ENCODE data around the gene TARS1. TPM values are rescaled to one million over a fixed set of nuclear protein-coding genes. Genes with fewer than 3 reads are reported as not detected.

The TARS1 gene
- total RNA-seq, 1 experiment from 2014 or later: 584 TPM

GRCh38 chr5:33422191-33422590 is 18.6 kb upstream of the TARS1 start:
- no peak overlapping the region for H3K4me2 ChIP-seq
- H2AFZ ChIP-seq: peak overlapping the region; percentile 26; the same call in 1 of the 2 replicates
- no TSS peak for BruUV-seq (replicated peaks)
- no peak overlapping the region for H3K4me3 ChIP-seq
- intact Hi-C loops (cut with micrococcal nuclease; ENCODE audit: unreplicated experiment): loop anchor here (2.0 to 5.0 kb wide), 5 partner anchors 241 to 1840 kb away; no protein-coding TSS in a partner anchor
- H3K4me1 ChIP-seq (replicated peaks; ENCODE audit: insufficient read depth): no peaks in the 10 kb centered on the region
- no peak for DNase-seq
- TF ChIP-seq EZH2 (IDR thresholded peaks at IDR 0.05; ENCODE audit: low read depth): no peak
- TF ChIP-seq, protein P1, sequence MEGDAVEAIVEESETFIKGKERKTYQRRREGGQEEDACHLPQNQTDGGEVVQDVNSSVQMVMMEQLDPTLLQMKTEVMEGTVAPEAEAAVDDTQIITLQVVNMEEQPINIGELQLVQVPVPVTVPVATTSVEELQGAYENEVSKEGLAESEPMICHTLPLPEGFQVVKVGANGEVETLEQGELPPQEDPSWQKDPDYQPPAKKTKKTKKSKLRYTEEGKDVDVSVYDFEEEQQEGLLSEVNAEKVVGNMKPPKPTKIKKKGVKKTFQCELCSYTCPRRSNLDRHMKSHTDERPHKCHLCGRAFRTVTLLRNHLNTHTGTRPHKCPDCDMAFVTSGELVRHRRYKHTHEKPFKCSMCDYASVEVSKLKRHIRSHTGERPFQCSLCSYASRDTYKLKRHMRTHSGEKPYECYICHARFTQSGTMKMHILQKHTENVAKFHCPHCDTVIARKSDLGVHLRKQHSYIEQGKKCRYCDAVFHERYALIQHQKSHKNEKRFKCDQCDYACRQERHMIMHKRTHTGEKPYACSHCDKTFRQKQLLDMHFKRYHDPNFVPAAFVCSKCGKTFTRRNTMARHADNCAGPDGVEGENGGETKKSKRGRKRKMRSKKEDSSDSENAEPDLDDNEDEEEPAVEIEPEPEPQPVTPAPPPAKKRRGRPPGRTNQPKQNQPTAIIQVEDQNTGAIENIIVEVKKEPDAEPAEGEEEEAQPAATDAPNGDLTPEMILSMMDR (conservative IDR thresholded peaks at IDR 0.05): no peak
- H3K9me2 ChIP-seq (ENCODE audit: insufficient read depth): no peaks in the 10 kb centered on the region
- H3K9me3 ChIP-seq (ENCODE audit: insufficient read depth, low read depth): no peaks in the 10 kb centered on the region
- no peaks in the 10 kb centered on the region for H3K27me3 ChIP-seq (ENCODE audit: insufficient read depth, low read depth)
- no peaks in the 10 kb centered on the region for H3K79me2 ChIP-seq (ENCODE audit: low read depth)
- no peak overlapping the region for H3K27ac ChIP-seq
- CTCF ChIA-PET: interaction anchor here (0.6 to 0.7 kb wide), 3 partner anchors 556 to 932 kb away, joined by 3 to 5 read pairs (median 5); no protein-coding TSS in a partner anchor
- POLR2A ChIA-PET (ENCODE audit: unreplicated experiment): interaction anchor here (0.7 kb wide), 1 partner anchor 18 kb away, joined by 3 read pairs; no protein-coding TSS in a partner anchor
- H4K20me1 ChIP-seq (ENCODE audit: insufficient read depth): no peaks in the 10 kb centered on the region
- no peaks in the 10 kb centered on the region for H3K36me3 ChIP-seq (ENCODE audit: low read depth)
- H3F3A ChIP-seq (ENCODE audit: insufficient read depth, low read depth): no peaks in the 10 kb centered on the region

DNA sequence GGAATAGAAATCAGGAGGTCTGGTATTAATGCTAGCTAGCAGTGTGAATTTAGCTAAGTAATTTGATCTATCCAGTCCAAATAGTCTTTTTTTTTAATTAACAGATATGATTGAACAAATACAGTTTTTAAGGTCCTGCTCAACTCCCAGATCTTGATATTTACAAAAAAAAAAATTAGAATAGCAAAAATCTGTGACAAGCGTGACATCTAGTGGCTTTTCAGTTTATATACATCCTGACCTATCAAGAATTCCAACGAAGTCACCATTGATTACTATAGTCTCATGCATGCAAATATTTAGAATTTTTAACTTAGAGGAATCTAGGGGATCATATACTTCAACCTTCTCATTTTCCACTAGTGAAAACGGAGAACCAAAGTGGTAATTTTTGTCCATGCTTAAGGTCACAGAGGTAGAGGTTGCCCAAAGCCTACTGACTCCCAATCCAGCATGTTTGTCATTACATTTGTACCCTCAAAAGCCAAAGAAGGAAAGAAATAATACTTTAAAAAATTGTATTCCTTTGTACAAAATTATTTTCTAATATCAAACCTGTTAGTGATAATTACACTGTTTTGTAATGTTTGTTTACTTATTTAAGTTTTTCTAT is 17.6 kb upstream of the TARS1 start:
- no peak for DNase-seq
- Histone ChIP-seq H3K27ac (no peak overlapping the region), H3K4me3 (no peak overlapping the region), H3K4me1 (replicated peaks; ENCODE audit: insufficient read depth) (no peaks in the 10 kb centered on the region), H3K4me2 (no peak overlapping the region), H3K9me3 (ENCODE audit: insufficient read depth, low read depth) (no peaks in the 10 kb centered on the region), H3K27me3 (ENCODE audit: insufficient read depth, low read depth) (no peaks in the 10 kb centered on the region), H2AFZ (no peak overlapping the region), H3K9me2 (ENCODE audit: insufficient read depth) (no peaks in the 10 kb centered on the region), H3K79me2 (ENCODE audit: low read depth) (no peaks in the 10 kb centered on the region), H3K36me3 (ENCODE audit: low read depth) (no peaks in the 10 kb centered on the region), H4K20me1 (ENCODE audit: insufficient read depth) (no peaks in the 10 kb centered on the region), H3F3A (ENCODE audit: insufficient read depth, low read depth) (no peaks in the 10 kb centered on the region)
- POLR2A ChIA-PET (ENCODE audit: unreplicated experiment): no interaction called here
- no TSS peak for BruUV-seq (replicated peaks)
- intact Hi-C loops (cut with micrococcal nuclease; ENCODE audit: unreplicated experiment): loop anchor here (1.0 to 5.0 kb wide), 7 partner anchors 242 to 1841 kb away; no protein-coding TSS in a partner anchor
- no peak for TF ChIP-seq EZH2 (IDR thresholded peaks at IDR 0.05; ENCODE audit: low read depth)
- TF ChIP-seq, protein P1 (conservative IDR thresholded peaks at IDR 0.05): peak; percentile 84
- CTCF ChIA-PET: interaction anchor here (0.7 to 0.9 kb wide), 4 partner anchors 78 to 933 kb away, joined by 3 to 5 read pairs (median 4); no protein-coding TSS in a partner anchor

DNA sequence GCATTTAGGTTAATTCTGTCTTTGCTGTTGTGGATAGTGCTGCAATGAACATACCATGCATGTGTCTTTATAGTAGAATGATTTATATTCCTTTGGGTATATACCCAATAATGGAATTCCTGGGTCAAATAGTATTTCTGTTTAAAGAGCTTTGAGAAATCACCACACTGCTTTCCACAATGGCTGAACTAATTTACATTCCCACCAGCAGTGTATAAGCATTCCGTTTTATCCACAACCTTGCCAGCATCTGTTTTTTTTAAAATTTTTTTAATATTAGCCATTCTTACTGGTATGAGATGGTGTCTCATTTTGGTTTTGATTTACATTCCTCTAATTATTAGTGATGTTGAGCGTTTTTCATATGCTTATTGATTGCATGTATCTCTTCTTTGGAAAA is 15.5 kb upstream of the TARS1 start:
- H3K4me1 ChIP-seq (replicated peaks; ENCODE audit: insufficient read depth): no peaks in the 10 kb centered on the region
- ChIA-PET POLR2A (ENCODE audit: unreplicated experiment) (no interaction called here), CTCF (no interaction called here)
- H2AFZ ChIP-seq: no peak overlapping the region
- no peaks in the 10 kb centered on the region for H3F3A ChIP-seq (ENCODE audit: insufficient read depth, low read depth)
- BruUV-seq (replicated peaks): no TSS peak
- no peaks in the 10 kb centered on the region for H3K36me3 ChIP-seq (ENCODE audit: low read depth)
- H3K4me3 ChIP-seq: no peak overlapping the region
- no peak for DNase-seq
- no peaks in the 10 kb centered on the region for H3K27me3 ChIP-seq (ENCODE audit: insufficient read depth, low read depth)
- no peaks in the 10 kb centered on the region for H3K9me3 ChIP-seq (ENCODE audit: insufficient read depth, low read depth)
- H3K79me2 ChIP-seq (ENCODE audit: low read depth): no peaks in the 10 kb centered on the region
- TF ChIP-seq, protein P1 (conservative IDR thresholded peaks at IDR 0.05): no peak
- TF ChIP-seq EZH2 (IDR thresholded peaks at IDR 0.05; ENCODE audit: low read depth): no peak
- no peaks in the 10 kb centered on the region for H3K9me2 ChIP-seq (ENCODE audit: insufficient read depth)
- H3K27ac ChIP-seq: no peak overlapping the region
- intact Hi-C loops (cut with micrococcal nuclease; ENCODE audit: unreplicated experiment): no loop called here
- H3K4me2 ChIP-seq: no peak overlapping the region
- H4K20me1 ChIP-seq (ENCODE audit: insufficient read depth): no peaks in the 10 kb centered on the region

All from PC-9 (cell line).